ENCODE results near the gene SPOCK1.

Gene SPOCK1

DNA sequence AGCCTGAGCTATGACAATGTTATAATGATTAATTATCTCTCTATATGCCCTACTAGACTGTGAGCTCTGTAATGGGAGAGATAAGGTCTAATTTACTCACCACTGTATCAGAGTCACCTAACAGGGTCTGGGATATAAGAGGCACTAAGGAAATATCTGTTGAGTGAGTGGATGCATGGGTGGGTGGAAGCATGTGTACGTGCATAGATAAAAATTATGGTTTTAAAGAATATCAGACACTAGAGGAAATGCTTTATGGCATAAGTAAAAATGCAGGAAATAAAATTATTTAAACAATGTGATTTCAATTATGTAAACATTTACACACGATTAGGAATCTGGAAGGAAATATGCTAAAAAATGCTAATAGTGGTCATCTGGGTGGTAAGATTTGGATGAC is 137.8 kb downstream of the SPOCK1 start:
- no peak for DNase-seq (ENCODE audit: low read depth)

DNA sequence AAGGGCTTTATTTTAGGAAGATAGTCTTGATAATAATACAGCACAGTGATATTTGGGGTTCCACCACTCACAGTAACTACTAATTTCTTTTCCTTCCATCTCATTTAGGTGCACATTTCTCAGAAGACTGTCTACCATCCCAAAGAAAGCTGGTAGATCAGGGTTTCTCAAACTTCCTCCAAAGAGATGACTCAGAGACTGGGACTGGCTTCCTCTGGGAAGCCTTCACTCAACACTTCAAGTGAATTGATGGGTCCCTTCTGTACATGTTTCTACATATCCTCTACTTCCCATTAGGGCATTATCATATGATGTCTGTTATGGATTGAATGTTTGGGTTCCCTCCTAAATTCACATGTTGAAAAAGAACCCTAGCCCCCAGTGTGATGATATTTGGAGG is 138.5 kb downstream of the SPOCK1 start:
- DNase-seq (ENCODE audit: low read depth), result no peak

DNA sequence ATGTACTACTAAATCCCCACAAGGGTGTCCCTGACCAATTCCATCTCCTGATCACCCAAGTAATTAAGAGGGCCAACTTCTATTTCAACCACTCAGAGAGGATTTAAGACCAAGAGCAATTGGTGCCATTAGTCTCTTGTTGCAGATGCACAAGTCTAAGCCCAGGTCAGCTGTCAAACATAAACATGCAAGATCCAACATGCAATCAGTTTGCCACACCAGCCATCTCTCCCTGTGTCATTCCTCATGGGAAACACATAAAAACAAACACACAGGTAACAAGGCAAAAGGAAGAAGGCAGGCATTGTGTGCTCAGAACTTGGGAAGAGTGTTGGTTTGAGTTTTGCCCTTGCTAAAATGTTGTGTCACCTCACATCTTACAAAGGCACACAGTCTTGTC is 139.2 kb downstream of the SPOCK1 start:
- DNase-seq (ENCODE audit: low read depth), result no peak

DNA sequence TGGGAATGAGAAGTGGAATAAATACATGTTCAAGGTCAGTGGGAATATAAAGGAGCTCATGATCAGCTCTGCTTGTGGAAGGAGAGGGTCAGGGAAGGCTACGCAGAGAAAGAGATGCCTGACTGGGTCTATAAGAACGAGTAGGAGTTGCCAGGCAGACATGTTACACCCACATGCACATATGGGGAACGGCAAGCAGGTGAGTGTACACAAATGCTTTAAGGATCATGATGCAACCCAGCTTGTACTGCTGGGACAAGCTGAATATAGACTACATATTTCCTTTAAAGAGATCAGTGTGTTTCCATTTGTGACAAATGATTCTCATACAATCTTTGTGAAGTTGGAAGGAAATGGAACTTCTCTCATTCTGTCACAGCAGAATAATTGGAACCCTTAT is 141.7 kb downstream of the SPOCK1 start:
- DNase-seq (ENCODE audit: low read depth), result no peak

DNA sequence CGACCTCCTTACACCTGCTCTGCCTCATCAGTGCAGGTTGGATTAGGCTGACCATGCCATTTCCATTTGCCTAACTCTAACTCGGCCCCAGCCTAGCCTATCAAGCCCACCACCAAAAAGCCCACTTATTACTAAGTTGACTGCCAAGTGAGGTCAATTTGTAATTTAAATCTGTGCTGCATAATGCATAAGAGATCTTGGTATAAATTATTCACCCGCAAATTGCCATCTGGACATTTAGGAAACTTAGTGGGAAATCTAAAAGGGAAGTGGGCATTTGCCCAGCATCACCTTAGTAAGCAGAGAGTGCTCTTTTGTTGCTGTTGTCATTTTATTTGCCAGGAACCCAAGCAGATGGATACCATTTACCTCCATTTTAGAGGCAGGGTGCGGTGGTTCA is 143.0 kb downstream of the SPOCK1 start:
- no peak for DNase-seq (ENCODE audit: low read depth)

DNA sequence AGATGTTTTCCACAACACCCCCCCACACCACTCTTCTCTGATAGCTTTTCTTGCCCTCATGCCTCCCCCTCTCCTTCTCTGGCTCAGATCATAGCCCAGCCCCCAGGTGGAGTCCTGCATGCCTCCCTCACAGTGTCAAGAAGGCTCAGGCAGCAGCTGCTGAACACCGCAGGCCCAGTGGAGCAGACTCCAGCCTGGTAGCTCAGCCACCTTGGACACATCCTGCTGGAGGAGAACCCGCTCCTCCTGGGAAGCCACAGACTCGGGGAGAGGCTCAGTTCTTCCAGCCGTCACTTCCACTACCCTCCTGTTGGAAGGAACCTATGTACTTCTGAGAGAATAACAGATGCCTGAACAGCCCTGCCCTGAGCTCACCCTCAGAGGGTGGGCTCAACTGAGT is 143.4 kb downstream of the SPOCK1 start:
- no peak for DNase-seq (ENCODE audit: low read depth)

DNA sequence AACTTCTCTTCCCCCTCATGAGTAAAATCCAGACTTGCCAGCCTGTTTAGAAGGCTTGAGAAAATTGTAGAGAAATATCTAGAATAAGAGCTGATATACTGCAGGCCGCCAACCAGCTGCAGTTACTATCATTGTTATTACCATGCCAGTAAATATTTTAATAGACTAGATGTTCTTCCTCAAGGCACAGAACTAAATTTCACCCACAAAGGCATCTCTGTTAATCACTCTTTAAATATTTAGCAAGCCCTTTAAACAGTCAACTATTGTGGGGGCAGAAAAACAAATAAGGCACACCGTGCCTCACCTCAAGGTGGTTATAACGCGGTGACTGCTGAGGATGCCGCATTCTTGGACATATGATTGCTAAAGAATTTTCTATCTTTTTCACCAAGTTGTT is 147.0 kb downstream of the SPOCK1 start:
- no peak for DNase-seq (ENCODE audit: low read depth)

DNA sequence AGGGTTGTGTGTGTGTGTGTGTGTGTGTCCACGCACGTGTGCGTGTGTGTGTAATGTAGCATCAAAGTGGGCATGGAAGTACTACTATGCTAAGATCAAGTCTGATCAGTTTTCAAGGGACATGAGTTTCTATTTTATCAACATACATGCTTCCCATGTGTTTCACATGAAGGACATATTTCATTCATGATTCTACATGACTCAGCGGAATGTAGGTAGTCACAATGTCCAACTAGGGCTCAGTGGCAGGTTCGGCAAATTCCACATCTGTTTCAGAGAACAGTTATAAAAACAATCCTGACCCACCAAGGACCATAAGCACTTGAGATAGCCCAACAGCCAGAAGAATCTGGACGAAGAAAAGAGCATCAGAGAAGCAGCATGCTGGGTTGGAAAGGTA is 148.3 kb downstream of the SPOCK1 start:
- DNase-seq (ENCODE audit: low read depth), result no peak

DNA sequence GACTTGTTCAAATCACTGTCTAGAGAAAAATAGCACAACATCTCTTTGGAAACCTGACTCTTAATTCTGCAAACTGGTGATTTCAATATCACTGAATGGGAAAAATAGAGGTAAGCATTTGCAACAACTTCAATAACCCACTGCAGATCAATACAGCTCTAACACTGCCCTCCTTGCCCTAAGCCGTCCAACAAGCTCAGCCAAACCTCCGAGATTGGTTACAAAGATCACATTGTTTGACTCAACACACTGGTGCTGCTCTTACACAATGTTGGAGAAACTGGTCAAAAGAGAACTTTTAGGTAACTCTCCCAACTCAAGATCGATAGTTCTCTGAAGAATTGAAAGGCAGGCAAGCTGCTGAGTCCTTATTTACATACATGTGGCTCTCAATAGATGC is 150.4 kb downstream of the SPOCK1 start:
- DNase-seq (ENCODE audit: low read depth), result no peak

DNA sequence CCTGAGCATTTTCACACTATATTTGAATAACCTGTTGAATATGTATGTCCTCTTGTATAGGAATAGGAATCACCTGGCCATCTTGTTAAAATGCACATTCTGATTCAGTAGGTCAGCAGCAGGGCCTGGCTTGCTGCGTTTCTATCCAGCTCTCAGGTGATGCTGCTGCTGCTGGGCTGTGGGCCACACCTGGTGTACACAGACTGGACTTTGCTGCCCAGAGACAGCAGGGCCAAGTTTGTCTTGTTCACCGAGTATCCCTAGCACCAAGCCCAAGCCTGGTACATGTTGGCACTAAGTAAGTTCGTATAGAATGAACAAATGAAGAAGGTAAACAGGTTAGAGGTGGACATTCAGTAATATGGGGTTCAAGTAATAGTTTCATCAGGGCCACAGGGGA is 151.3 kb downstream of the SPOCK1 start:
- no peak for DNase-seq (ENCODE audit: low read depth)

DNA sequence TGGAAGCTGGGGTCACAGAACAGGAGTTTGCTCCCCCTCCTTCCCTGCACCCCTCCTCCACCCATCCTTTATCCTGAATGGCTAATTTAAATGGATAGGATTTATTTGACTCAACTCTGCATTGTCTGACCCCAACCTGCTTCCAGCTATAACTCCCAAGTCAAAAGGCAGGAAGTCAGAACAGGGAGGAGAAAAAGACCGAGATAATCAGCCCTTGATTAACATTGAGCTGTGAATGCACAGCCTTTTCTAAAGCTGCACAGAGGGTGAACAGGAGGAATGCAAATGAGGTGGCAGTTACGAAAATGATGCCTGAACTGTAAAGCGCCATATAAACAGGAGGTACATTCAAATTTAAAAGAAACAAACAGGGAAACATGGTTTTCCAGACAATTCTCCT is 152.8 kb downstream of the SPOCK1 start:
- no peak for DNase-seq (ENCODE audit: low read depth)

DNA sequence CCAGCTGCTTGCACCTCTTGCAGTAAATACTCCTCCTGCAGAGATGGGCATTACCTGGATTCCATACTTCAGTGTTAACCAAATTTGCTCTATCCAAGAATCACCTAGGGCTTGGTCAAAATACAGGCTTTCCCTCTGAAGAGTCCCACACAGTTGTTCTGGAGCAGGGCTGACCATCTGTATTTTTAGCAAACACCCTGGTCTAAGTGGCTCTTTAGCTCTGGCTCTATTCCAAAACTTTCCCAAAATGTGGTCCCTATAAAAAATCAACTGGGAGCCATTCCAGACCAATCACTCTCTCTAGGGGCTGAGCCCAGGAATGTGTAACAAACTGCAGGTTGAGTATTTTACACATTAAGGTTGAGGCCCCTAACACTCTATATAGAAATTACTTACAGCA is 153.7 kb downstream of the SPOCK1 start:
- no peak for DNase-seq (ENCODE audit: low read depth)

DNA sequence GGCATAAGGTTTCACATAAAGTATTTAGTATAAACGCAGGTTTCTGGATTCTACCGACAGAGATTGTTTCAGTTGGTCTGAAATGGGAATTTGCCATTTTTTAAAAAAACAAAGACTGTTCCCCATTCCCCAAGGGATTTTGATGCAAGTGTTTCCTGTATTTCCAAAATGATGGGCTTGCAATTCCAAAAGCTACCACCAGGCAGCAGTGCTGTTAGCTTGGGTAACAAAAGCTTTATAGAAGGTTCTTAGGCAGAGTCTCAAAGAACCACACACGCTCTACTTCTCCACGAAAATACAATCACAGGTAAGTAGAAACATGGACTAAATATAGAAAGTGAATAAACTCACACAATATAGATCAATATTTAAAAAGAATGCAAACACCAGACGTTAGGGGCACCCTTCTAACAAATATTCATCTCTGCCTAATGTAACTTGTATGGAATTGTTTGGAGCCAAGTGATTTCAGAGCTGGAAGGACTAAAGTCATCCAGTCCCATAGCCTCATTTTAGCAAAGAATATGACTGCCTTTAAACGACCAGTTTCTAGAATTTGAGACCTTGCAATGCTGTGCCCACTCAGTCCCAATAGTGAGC is 154.3 kb downstream of the SPOCK1 start:
- no peak for DNase-seq (ENCODE audit: low read depth)

DNA sequence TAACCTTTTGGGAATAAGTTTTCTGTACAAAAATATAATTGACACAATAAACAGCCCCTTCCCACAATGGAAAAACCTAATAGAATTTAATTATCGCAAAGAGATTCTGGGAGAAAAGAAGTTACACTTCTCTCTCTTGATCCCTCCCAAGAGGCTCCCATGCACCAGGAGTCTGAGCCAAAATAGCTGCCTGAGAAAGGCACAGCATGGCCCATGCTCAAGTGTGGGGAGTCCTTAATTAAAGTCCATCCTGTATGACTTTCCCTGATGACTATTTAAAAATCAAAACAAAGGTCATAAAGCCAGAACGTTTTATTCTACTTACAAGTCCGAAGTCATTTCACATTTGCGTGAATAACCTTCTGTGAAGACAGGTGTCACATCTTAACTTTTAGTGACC is 155.1 kb downstream of the SPOCK1 start:
- DNase-seq (ENCODE audit: low read depth), result no peak

DNA sequence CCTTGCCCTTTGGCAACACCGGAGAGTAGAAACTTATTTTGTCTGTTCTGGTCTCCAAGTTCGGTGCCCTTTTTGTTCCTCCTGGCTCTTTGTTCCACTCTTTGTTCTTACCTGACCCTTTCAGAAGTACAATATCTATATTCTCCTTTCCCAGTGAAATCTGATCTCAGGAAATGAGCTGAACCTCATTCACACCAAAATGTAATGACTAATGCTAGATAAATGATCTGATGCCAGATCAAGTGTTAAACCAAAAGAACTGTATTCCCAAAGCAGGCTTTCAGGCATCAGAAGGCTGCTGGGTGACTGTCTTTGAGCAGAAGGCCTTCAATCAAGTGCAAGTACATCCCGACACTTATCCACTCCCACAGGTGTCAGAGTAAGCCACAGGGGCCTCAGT is 156.4 kb downstream of the SPOCK1 start:
- no peak for DNase-seq (ENCODE audit: low read depth)

DNA sequence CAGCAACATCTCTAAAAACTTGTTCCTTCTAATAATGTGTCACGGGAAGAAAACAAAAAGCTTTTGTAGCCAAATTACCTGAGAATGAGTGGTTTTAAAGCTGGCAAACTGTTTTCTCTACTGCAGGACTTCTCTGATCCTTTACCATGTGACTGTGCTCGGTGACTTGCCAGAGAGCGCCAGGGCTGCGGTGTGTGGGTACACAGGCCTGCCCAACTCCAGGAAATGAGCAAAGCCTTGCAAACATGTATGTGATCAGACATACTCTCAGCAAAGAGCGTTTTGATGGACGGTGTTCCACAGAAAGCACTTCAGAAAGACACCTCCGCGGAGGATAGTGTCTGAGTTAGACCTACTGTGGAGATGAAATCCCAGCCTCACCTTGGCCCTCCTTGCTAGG is 157.3 kb downstream of the SPOCK1 start:
- DNase-seq (ENCODE audit: low read depth), result no peak

DNA sequence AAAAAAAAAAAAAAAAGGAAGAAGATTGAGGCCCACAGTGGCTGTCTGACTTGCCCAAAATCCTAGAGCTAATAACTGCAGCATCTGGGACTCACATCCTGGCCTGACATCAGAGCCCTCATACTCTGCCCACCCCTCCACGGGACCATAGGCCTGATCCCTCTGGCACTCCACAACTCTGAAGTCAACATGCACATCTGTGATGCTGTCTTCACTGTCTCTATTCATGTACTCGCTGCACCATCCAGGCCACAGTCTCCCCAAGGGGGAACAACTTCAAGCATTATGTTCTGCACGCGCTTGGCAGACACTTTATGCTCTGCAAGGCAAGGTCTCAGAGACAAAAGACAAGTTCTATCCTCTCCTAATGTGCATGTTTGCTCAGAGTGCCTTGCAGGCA is 158.2 kb downstream of the SPOCK1 start:
- DNase-seq (ENCODE audit: low read depth), result no peak

DNA sequence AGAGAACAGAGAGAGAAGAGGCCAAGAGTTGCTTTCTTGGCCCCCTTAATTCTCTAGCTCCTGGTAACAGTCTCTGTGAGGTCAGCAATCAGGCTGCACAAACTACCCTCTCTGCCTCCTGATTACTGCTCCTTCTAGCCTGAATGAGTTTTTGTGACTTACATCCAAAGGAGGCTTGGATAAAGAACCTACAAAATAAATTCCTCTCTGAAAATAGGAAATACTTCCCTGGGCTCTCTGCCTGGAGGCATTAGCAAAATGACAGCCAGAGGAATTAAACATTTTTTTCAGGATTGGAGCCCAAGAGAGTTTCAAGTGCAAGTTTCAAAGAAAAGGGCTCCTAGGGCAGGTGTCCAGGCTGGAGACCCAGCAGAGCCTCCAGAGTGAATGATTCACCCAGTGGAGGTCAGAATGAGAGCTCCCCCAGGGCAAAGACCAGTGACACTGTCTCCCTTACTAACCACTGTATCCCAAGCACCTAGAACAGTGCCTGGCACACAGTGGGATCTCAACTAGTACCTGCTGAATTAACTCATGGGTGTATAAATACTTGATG is 162.5 kb downstream of the SPOCK1 start:
- DNase-seq (ENCODE audit: low read depth), result no peak

DNA sequence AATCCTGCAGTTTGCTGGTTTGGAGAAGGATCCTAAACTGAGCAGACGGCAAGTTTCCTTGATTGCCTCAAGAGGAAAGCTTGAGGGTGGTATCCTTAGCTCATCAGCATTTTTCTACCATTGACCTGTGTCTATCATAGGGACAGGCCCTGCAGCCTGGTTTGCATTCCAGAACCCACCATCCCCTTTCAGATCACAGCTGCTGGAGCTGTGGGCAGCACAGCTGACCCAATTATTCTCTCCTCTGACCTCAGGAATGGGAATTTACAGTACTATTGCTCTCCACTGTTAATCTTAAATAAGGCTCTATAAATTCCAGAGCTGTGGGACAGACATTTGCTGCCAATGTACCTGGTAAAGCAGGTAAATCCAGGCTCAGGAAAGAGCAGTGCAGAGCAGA is 163.0 kb downstream of the SPOCK1 start:
- DNase-seq (ENCODE audit: low read depth), result no peak

DNA sequence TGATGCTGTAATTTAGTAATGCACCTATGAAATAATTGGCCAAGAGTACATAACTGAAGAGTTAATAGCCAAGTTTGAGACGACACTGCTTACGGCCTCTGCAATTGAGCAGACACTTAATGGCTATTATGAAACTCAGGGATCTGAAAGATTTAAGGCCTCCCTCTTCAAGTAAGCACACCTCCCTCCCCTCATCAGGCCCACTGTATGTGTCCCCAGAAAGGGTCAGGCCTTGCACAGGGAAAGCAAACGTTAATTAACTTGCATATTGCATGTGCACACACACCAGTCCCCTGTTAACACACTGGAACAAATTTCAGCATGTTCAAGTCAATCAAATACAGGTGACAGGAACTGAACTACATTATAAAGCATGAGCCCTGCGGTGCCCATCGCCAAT is 163.6 kb downstream of the SPOCK1 start:
- no peak for DNase-seq (ENCODE audit: low read depth)

DNA sequence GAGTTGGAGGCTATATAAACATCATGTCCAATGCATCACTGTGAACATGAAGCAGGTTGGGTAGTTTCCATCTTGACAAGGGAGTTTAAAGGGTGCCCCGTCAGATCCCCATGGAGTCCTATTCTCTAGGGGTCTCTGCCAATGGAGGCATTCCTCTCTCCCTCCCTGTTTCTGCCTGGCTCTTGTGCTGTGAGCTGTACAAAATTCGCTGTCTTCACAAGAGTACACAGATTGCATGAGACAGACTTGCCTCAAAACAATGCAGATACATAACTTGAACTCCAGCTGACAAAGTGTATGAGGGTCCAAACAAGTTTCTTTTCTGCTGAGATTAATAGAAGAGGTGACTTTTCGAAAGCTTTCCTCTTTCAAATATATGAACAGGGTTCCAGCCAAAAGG is 165.2 kb downstream of the SPOCK1 start:
- no peak for DNase-seq (ENCODE audit: low read depth)

DNA sequence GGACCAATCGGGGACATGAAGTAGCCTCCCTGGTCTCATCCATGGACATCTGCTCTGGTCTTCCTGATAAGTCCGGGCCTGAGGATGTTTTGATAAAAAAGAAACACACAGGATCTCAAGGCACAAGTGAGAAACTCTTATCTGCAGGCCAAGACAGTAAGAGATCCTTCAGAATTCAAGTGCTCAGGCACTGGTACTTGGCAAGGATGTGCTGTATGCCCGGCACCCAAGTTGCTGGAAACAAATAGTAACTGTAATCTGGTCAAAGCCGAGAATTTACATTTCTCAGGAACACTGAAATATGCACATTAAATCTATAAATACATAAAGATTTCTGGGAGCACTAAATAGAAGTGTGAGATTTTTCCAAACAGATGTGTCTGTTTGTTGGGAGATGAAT is 165.7 kb downstream of the SPOCK1 start:
- DNase-seq (ENCODE audit: low read depth), result no peak

DNA sequence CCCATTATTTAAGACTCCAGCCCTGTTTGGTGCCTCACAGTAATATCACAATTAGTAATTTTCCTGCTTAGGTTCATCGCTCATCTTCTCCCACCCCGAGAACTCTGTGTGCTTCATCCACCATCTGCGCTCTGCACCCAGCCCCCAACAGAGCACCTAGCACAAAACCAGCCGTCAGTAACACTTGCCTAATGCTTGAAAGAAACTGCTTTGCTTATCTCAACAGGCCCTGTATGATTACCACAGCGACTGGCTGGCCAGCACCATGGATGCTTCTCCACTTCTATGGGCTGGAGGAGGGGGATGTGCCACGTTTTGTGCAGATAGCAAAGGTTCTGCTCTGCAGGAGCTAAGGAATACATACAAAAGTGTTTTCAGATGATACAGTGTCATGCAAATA is 166.8 kb downstream of the SPOCK1 start:
- DNase-seq (ENCODE audit: low read depth), result no peak

DNA sequence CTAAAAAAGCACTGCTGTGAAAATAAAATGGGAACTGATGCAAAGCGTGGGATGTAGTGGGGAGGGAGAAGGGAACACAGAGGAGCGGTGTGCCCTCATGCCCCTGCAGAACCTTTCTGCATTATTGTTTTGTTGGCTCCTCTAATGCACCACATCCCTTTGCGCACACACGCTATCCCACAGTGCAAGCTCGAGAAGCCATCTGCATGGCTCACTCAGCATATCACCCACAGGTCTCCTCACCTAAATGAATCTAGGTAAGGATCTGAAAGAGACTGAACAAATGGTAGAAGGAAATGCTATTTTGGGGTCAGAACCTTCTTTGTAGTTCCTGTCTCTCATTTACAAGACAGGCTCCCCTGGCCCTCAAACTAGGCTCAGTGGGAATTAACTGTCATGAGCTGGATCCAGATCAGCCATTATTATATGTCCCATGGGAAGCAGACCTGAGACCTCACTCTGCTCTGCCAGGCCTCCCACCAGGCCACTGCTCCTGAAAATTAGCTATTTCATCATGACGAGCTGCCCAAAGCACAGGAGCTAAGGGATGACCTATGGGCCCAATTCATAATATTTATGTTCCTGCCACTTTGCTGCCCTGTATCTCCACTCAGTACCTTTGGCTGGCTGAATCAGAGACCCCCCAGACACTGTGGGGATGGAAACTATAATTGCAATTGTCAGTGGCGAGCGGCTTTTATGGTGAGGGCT is 169.4 kb downstream of the SPOCK1 start:
- no peak for DNase-seq (ENCODE audit: low read depth)
